HG03196 (cell line): Measurements from ENCODE around the gene ISOC2.

Experiments used
- ATAC-seq: cut with Tn5 transposase; IDR thresholded peaks from one replicate; pipeline ENCODE4 v1.9.1; 2021; ENCODE audit not compliant: unreplicated experiment

The ISOC2 gene

GRCh38 chr19:55479451-55480230 is 18.2 kb upstream of the ISOC2 start:
- no peak for ATAC-seq

GRCh38 chr19:55479045-55479444 is 17.6 kb upstream of the ISOC2 start:
- no peak for ATAC-seq

GRCh38 chr19:55478364-55478763 is 16.9 kb upstream of the ISOC2 start:
- ATAC-seq: no peak

GRCh38 chr19:55477905-55478304 is 16.5 kb upstream of the ISOC2 start:
- no peak for ATAC-seq

- ATAC-seq: peak; percentile 85
These were observed 14.8 kb upstream of the ISOC2 start, which contains the start of gene ZNF628 for GRCh38 chr19:55476100-55476775. Gene ZNF628 (plus strand): TSS chr19:55476617. CDS start chr19:55479911, 3,294 bp downstream.

- no peak for ATAC-seq
These were observed 13.1 kb upstream of the ISOC2 start for GRCh38 chr19:55474269-55475265.

- ATAC-seq: no peak
These were observed 12.0 kb upstream of the ISOC2 start for GRCh38 chr19:55473225-55474012.

GRCh38 chr19:55472463-55472862 is 11.0 kb upstream of the ISOC2 start:
- ATAC-seq: no peak

GRCh38 chr19:55471266-55471665 is 9.8 kb upstream of the ISOC2 start:
- no peak for ATAC-seq

- ATAC-seq: no peak
These were observed 6.6 kb upstream of the ISOC2 start for GRCh38 chr19:55468054-55468393.

- no peak for ATAC-seq
These were observed 6.0 kb upstream of the ISOC2 start for GRCh38 chr19:55467236-55468053.

- ATAC-seq: no peak
These were observed 4.8 kb upstream of the ISOC2 start for GRCh38 chr19:55466241-55466614.

- no peak for ATAC-seq
These were observed 4.2 kb upstream of the ISOC2 start for GRCh38 chr19:55465460-55466240.

GRCh38 chr19:55464662-55465054 is 3.2 kb upstream of the ISOC2 start, which contains the start of gene C19orf85:
Gene C19orf85 (minus strand): TSS chr19:55464751. CDS start chr19:55464554, 197 bp downstream.
- ATAC-seq: no peak

GRCh38 chr19:55464039-55464661 is 2.7 kb upstream of the ISOC2 start:
- ATAC-seq: no peak

- ATAC-seq: no peak
These were observed 2.2 kb upstream of the ISOC2 start for GRCh38 chr19:55463583-55464031.

GRCh38 chr19:55462722-55463121 is 1.3 kb upstream of the ISOC2 start:
- no peak for ATAC-seq

- no peak for ATAC-seq
These were observed 658 bp upstream of the ISOC2 start for GRCh38 chr19:55461974-55462626.
